HepG2 (cell line): ENCODE measurements around the gene NEBL. TPM values are rescaled to one million over a fixed set of nuclear protein-coding genes. Genes with fewer than 3 reads are reported as not detected.

Experiments used
- ATAC-seq: fragments of 200-7000 bp; cut with Tn5 transposase; 3 replicates; pipeline ENCODE4 v1.9.1; 2020; ENCODE audit warnings: mild to moderate bottlenecking, moderate library complexity
- BruUV-seq: library from RNA; stranded (reverse); fragments of 400-500 nt; replicated peaks from 2 replicates; lab custom pipeline; 2021; lab: Mats Ljungman, UMichigan
- CTCF ChIA-PET: fragments of 300-600 bp; formaldehyde crosslinking; extraction: SDS; loops from one replicate; lab custom pipeline; 2021; ENCODE audit warnings: low total read pairs, inconsistent platforms, low intra/inter-chr PET ratio; lab: Yijun Ruan, JAX
- POLR2A ChIA-PET: fragments of 350-600 bp; sonication (Branson Sonifier 250); formaldehyde crosslinking; loops from one replicate; lab custom pipeline; 2020; ENCODE audit warnings: antibody characterized with exemption, inconsistent platforms; lab: Yijun Ruan, JAX
- DNase-seq: peaks from one replicate; pipeline ENCODE4 v3.0.0-alpha.2; 2015; ENCODE audit warnings: low spot score
- FAIRE-seq: peaks from 3 replicates; lab custom pipeline; 2011; peaks lifted over from hg19 to GRCh38; lab: Jason Lieb, UNC
- H2AFZ ChIP-seq: one replicate; pipeline ENCODE4 v1.6.1; 2011; ENCODE audit warnings: low read length, inconsistent platforms
- H3K27ac ChIP-seq: fragments of 300-600 bp; 3 replicates; pipeline ENCODE4 v1.8.0; 2011; ENCODE audit warnings: mixed run types, mild to moderate bottlenecking, mixed read lengths, low read length, inconsistent platforms; ENCODE audit not compliant: insufficient read depth; ENCODE audit errors: extremely low read length
- H3K27me3 ChIP-seq, 2 experiments: fragments of 200-600 bp in 1 of 2; 2 replicates in 1 of 2; 3 replicates in 1 of 2; pipeline versions ENCODE4 v1.6.0 to v1.8.0; 2011; ENCODE audit warnings: low read length in 2 of 2, mild to moderate bottlenecking in 2 of 2, moderate library complexity in 2 of 2, inconsistent platforms in 1 of 2; ENCODE audit not compliant: insufficient read depth in 2 of 2, control insufficient read depth in 1 of 2
- H3K36me3 ChIP-seq, 2 experiments: fragments of 200-600 bp in 1 of 2; replicated peaks in 1 of 2; 2 replicates in 1 of 2; 3 replicates in 1 of 2; pipeline versions ENCODE4 v1.5.1 to v1.8.0; 2011; ENCODE audit warnings: low read length in 2 of 2, inconsistent platforms in 1 of 2; ENCODE audit not compliant: insufficient read depth in 2 of 2, control insufficient read depth in 1 of 2
- H3K4me1 ChIP-seq: 2 replicates; pipeline ENCODE4 v1.5.1; 2012; ENCODE audit warnings: low read length, inconsistent platforms; ENCODE audit not compliant: insufficient read depth
- H3K4me2 ChIP-seq: 2 replicates; pipeline ENCODE4 v1.6.0; 2011; ENCODE audit warnings: low read depth, low read length, inconsistent platforms
- H3K4me3 ChIP-seq, 3 experiments: fragments of 200-600 bp in 1 of 3; sonication (generic), shearing (Covaris generic) in 1 of 3; replicated peaks in 1 of 3; 2 replicates each; pipeline ENCODE4 v1.5.1; 2011 to 2016; ENCODE audit warnings: low read length in 3 of 3, inconsistent platforms in 2 of 3, low read depth in 2 of 3, mild to moderate bottlenecking in 2 of 3, control low read depth in 1 of 3, mixed read lengths in 1 of 3; ENCODE audit not compliant: insufficient read depth in 1 of 3
- H3K79me2 ChIP-seq: one replicate; pipeline ENCODE4 v1.6.1; 2011; ENCODE audit warnings: low read length, inconsistent platforms; ENCODE audit not compliant: insufficient read depth
- H3K9ac ChIP-seq: 2 replicates; pipeline ENCODE4 v1.6.0; 2011; ENCODE audit warnings: mild to moderate bottlenecking, low read depth, low read length, inconsistent platforms; ENCODE audit not compliant: insufficient read depth
- H3K9me3 ChIP-seq: 2 replicates; pipeline ENCODE4 v1.5.1; 2012; ENCODE audit warnings: mild to moderate bottlenecking, low read length
- H4K20me1 ChIP-seq: 2 replicates; pipeline ENCODE4 v1.6.0; 2011; ENCODE audit warnings: inconsistent platforms, mild to moderate bottlenecking, low read length, moderate library complexity; ENCODE audit not compliant: insufficient read depth
- CTCF ChIP-seq: sonication (generic); formaldehyde crosslinking; IDR thresholded peaks from 2 replicates; pipeline ENCODE4 v1.5.0; 2020; ENCODE audit warnings: mild to moderate bottlenecking, missing genetic modification reagents, moderate library complexity
- HOXD1 ChIP-seq: sonication (generic); formaldehyde crosslinking; IDR thresholded peaks from 2 replicates; pipeline ENCODE4 v1.5.0; 2020; ENCODE audit warnings: missing genetic modification reagents
- MEIS1 ChIP-seq: sonication (generic); formaldehyde crosslinking; IDR thresholded peaks from 2 replicates; pipeline ENCODE4 v1.9.0; 2021; ENCODE audit warnings: mild to moderate bottlenecking, missing genetic modification reagents, moderate library complexity, borderline replicate concordance
- PCBP2 ChIP-seq: fragments of 200-400 bp; formaldehyde crosslinking; optimal IDR thresholded peaks from 2 replicates; pipeline ENCODE3; 2018; ENCODE audit warnings: low read length, low read depth; ENCODE audit not compliant: poor library complexity, severe bottlenecking
- SP140L ChIP-seq: sonication (generic); formaldehyde crosslinking; IDR thresholded peaks from 2 replicates; pipeline ENCODE4 v1.4.0; 2020; ENCODE audit warnings: missing genetic modification reagents, borderline replicate concordance
- STAG1 ChIP-seq: sonication (generic); formaldehyde crosslinking; IDR thresholded peaks from 2 replicates; pipeline ENCODE4 v1.4.0; 2020; ENCODE audit warnings: missing genetic modification reagents
- ZBTB43 ChIP-seq: sonication (generic); formaldehyde crosslinking; conservative IDR thresholded peaks from 2 replicates; pipeline ENCODE4 v1.4.0; 2020; ENCODE audit warnings: missing genetic modification reagents
- ZNF101 ChIP-seq: sonication (generic); formaldehyde crosslinking; IDR thresholded peaks from 2 replicates; pipeline ENCODE4 v1.4.0; 2020; ENCODE audit warnings: mild to moderate bottlenecking, low read depth, missing genetic modification reagents, borderline replicate concordance
- ZNF17 ChIP-seq: sonication (generic); formaldehyde crosslinking; IDR thresholded peaks from 2 replicates; pipeline ENCODE4 v1.5.0; 2020; ENCODE audit warnings: mild to moderate bottlenecking, missing genetic modification reagents
- ZNF331 ChIP-seq: sonication (generic); formaldehyde crosslinking; IDR thresholded peaks from 2 replicates; pipeline ENCODE4 v1.4.0; 2020; ENCODE audit warnings: missing genetic modification reagents
- ZZZ3 ChIP-seq: sonication (generic); formaldehyde crosslinking; IDR thresholded peaks from 2 replicates; pipeline ENCODE4 v1.4.0; 2020; ENCODE audit warnings: missing genetic modification reagents, mild to moderate bottlenecking, borderline replicate concordance
- WGBS: methylation state at CpG from one replicate; pipeline ENCODE4 v1.1.6; 2017; ENCODE audit warnings: low lambda C conversion rate; 5-methylcytosine and 5-hydroxymethylcytosine counted together
- in situ Hi-C: cut with HindIII; loops from 2 replicates; pipeline ENCODE4 v1.10.0; 2017; ENCODE audit warnings: low pct_unique_long_range_greater_than_20kb; ENCODE audit not compliant: extremely low pct_ligation_motif_present
- intact Hi-C: fragments of 100-400 bp; cut with micrococcal nuclease; formaldehyde crosslinking; loops from one replicate; pipeline ENCODE4 v1.10.0; 2022; ENCODE audit not compliant: unreplicated experiment
- polyA plus RNA-seq, 8 experiments: library from polyadenylated mRNA; depleted of rRNA in 3 of 8; stranded (reverse) in 7 of 8; unstranded in 1 of 8; fragments of >200 nt; fragmentation: Illumina TruSeq in 4 of 8; extraction: Trizol in 4 of 8; gene quantifications; 2 replicates each; pipeline versions ENCODE4 v1.2.1 to v1.2.3, GENCODE V29; 2011 to 2016; ENCODE audit warnings: low read depth in 4 of 8, missing spikeins in 1 of 8, mixed read lengths in 1 of 8; ENCODE audit not compliant: insufficient read depth in 1 of 8
- total RNA-seq, 5 experiments: library from RNA; depleted of rRNA; stranded (reverse); fragments of >200 nt; fragmentation: Illumina TruSeq; extraction: Trizol; gene quantifications; 2 replicates each; pipeline ENCODE4 v1.2.3, GENCODE V29; 2016; ENCODE audit warnings: low read depth in 1 of 5

Gene NEBL
- total and polyA plus RNA-seq, 2 of the 13 experiments (the other 11 are each of a cell fraction or from before 2014, with no cell fraction given): not detected

- POLR2A ChIA-PET: no interaction called here
- under 1% methylated on average over 5 of the region's 5 CpGs for WGBS
- no peak overlapping the region for H2AFZ ChIP-seq
- in situ Hi-C loops: loop anchor here (5.0 kb wide), 1 partner anchor 412 kb away; no protein-coding TSS in a partner anchor
- intact Hi-C loops: loop anchor here (10.0 kb wide), 1 partner anchor 1441 kb away; no protein-coding TSS in a partner anchor
- H3K4me1 ChIP-seq: no peaks in the 10 kb centered on the region
- H3K79me2 ChIP-seq: no peaks in the 10 kb centered on the region
- TF ChIP-seq HOXD1: no peak
- TF ChIP-seq CTCF: peak; percentile 36
- peak; percentile 72 for TF ChIP-seq STAG1 (CRISPR knock-in tag)
- H3K9me3 ChIP-seq: no peaks in the 10 kb centered on the region
- no TSS peak for BruUV-seq
- DNase-seq: peak; percentile 28
- no peak overlapping the region for H3K4me2 ChIP-seq
- no peak overlapping the region for H3K4me3 ChIP-seq
- CTCF ChIA-PET: no interaction called here
- no peak overlapping the region for H3K9ac ChIP-seq
- H3K36me3 ChIP-seq: no peaks in the 10 kb centered on the region
- H4K20me1 ChIP-seq: no peaks in the 10 kb centered on the region
- no peak overlapping the region for H3K27ac ChIP-seq
- H3K27me3 ChIP-seq: no peaks in the 10 kb centered on the region
- no peak for FAIRE-seq
- no peak for ATAC-seq
These were observed 41.6 kb downstream of the NEBL start for GRCh38 chr10:20855398-20856038.

DNA sequence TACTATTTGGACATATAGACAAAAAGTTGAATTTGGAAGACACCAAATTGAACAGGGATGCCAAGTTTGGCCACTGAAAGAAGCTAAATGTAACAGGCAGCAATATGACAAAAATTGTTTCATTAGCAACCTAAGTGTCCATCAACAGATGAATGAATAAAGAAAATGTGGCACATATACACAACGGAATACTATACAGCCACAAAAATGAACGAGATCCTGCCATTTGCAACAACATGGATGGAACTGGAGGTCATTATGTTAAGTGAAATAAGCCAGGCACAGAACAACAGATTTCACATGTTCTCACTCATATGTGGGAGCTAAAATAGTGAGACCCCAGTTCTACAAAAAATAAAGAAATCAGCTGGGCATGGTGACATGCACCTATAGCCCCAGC is 43.8 kb downstream of the NEBL start:
- no peak for ATAC-seq
- Histone ChIP-seq H4K20me1 (no peaks in the 10 kb centered on the region), H3K36me3 (no peaks in the 10 kb centered on the region), H3K27ac (no peak overlapping the region), H3K4me2 (no peak overlapping the region), H3K9me3 (no peaks in the 10 kb centered on the region), H3K79me2 (no peaks in the 10 kb centered on the region), H3K27me3 (no peaks in the 10 kb centered on the region; a peak in 1 of 5 replicates), H2AFZ (no peak overlapping the region), H3K9ac (no peak overlapping the region), H3K4me1 (no peaks in the 10 kb centered on the region), H3K4me3 (no peak overlapping the region)
- in situ Hi-C loops: no loop called here
- no peak for TF ChIP-seq ZNF101 (CRISPR knock-in tag)
- no peak for TF ChIP-seq ZNF331 (CRISPR knock-in tag)
- no peak for TF ChIP-seq ZZZ3
- no peak for TF ChIP-seq ZBTB43
- TF ChIP-seq PCBP2: no peak
- no peak for TF ChIP-seq SP140L (CRISPR knock-in tag)
- TF ChIP-seq ZNF17 (CRISPR knock-in tag): no peak
- no peak for TF ChIP-seq MEIS1 (CRISPR knock-in tag)
- intact Hi-C loops: loop anchor here (10.0 kb wide), 1 partner anchor 1438 kb away; no protein-coding TSS in a partner anchor
- CTCF ChIA-PET: no interaction called here
- DNase-seq: no peak
- WGBS: 8% methylated on average over 2 of the region's 2 CpGs
- POLR2A ChIA-PET: no interaction called here
- FAIRE-seq: no peak
- no TSS peak for BruUV-seq
